Liver (tissue), 9 donors: ENCODE results near the gene GPR152. TPM values are rescaled to one million over a fixed set of nuclear protein-coding genes. Genes with fewer than 3 reads are reported as not detected.

Experiments used
- DNase-seq: peaks from one replicate; pipeline ENCODE4 v3.0.0-alpha.2; 2017; ENCODE audit warnings: low spot score
- H3K27ac ChIP-seq, 2 donors: one replicate each; pipeline ENCODE4 v1.7.0; 2013; ENCODE audit warnings: inconsistent platforms in 2 of 2, low read length in 2 of 2, control low read depth in 1 of 2, low read depth in 1 of 2, mild to moderate bottlenecking in 1 of 2
- H3K27me3 ChIP-seq, 4 donors: one replicate each; pipeline versions ENCODE4 v1.6.1 to v1.7.0; 2013; ENCODE audit warnings: low read length in 3 of 4, inconsistent platforms in 1 of 4, mild to moderate bottlenecking in 1 of 4, moderate library complexity in 1 of 4; ENCODE audit not compliant: control insufficient read depth in 4 of 4, insufficient read depth in 4 of 4
- H3K36me3 ChIP-seq, 4 donors: one replicate each; pipeline versions ENCODE4 v1.6.1 to v1.7.0; 2013; ENCODE audit warnings: low read length in 3 of 4, mild to moderate bottlenecking in 3 of 4, low read depth in 1 of 4, moderate library complexity in 1 of 4; ENCODE audit not compliant: control insufficient read depth in 4 of 4, insufficient read depth in 3 of 4
- H3K4me1 ChIP-seq, 4 donors: one replicate each; pipeline versions ENCODE4 v1.6.1 to v1.7.0; 2013; ENCODE audit warnings: low read length in 3 of 4, mild to moderate bottlenecking in 3 of 4, moderate library complexity in 1 of 4; ENCODE audit not compliant: control insufficient read depth in 4 of 4, insufficient read depth in 4 of 4
- H3K4me3 ChIP-seq, 3 donors: one replicate each; pipeline versions ENCODE4 v1.6.1 to v1.7.0; 2013; ENCODE audit warnings: low read length in 3 of 3, control low read depth in 1 of 3, low read depth in 1 of 3, mild to moderate bottlenecking in 1 of 3
- H3K9ac ChIP-seq, 2 donors: one replicate each; pipeline ENCODE4 v1.7.0; 2013; ENCODE audit warnings: low read length in 2 of 2, mild to moderate bottlenecking in 2 of 2, moderate library complexity in 2 of 2, control low read depth in 1 of 2, low read depth in 1 of 2
- H3K9me3 ChIP-seq, 4 donors: one replicate each; pipeline versions ENCODE4 v1.6.1 to v1.7.0; 2013; ENCODE audit warnings: low read length in 3 of 4; ENCODE audit not compliant: control insufficient read depth in 4 of 4
- FOXA1 ChIP-seq: IDR thresholded peaks from 2 replicates; pipeline ENCODE4 v1.6.1; 2016; ENCODE audit warnings: antibody characterized with exemption
- FOXA2 ChIP-seq: IDR thresholded peaks from 2 replicates; pipeline ENCODE4 v1.6.1; 2016; ENCODE audit warnings: antibody characterized with exemption
- GABPA ChIP-seq, 2 donors: IDR thresholded peaks in 1 of 2; conservative IDR thresholded peaks in 1 of 2; 2 replicates each; pipeline ENCODE4 v1.6.1; 2016; ENCODE audit warnings: antibody characterized with exemption in 2 of 2, mild to moderate bottlenecking in 1 of 2, moderate library complexity in 1 of 2
- HNF4G ChIP-seq: IDR thresholded peaks from 2 replicates; pipeline ENCODE4 v1.6.1; 2016; ENCODE audit warnings: antibody characterized with exemption
- NR2F2 ChIP-seq: IDR thresholded peaks from 2 replicates; pipeline ENCODE4 v1.6.1; 2016; ENCODE audit warnings: antibody characterized with exemption
- RAD21 ChIP-seq, 2 donors: IDR thresholded peaks; 2 replicates each; pipeline ENCODE4 v1.6.1; 2016; ENCODE audit warnings: antibody characterized with exemption in 2 of 2, mild to moderate bottlenecking in 2 of 2
- SP1 ChIP-seq: IDR thresholded peaks from 2 replicates; pipeline ENCODE4 v1.6.1; 2018; ENCODE audit warnings: antibody characterized with exemption, mild to moderate bottlenecking
- TAF1 ChIP-seq: conservative IDR thresholded peaks from 2 replicates; pipeline ENCODE4 v1.6.1; 2016; ENCODE audit warnings: antibody characterized with exemption, mild to moderate bottlenecking
- YY1 ChIP-seq: IDR thresholded peaks from 2 replicates; pipeline ENCODE4 v1.6.1; 2016; ENCODE audit warnings: antibody characterized with exemption, mild to moderate bottlenecking
- WGBS: extraction: QIAGEN DNeasy Blood & Tissue Kit; methylation state at CpG from one replicate; pipeline ENCODE4 v1.1.7; 2013; 5-methylcytosine and 5-hydroxymethylcytosine counted together
- polyA plus RNA-seq, 2 donors: library from polyadenylated mRNA; stranded (reverse) in 1 of 2; unstranded in 1 of 2; fragments of 200-250 nt in 1 of 2; fragments of >200 nt in 1 of 2; fragmentation: Nextera tagmentation in 1 of 2; extraction: Ambion mirVana in 1 of 2; gene quantifications; one replicate each; pipeline versions ENCODE4 v1.2.1 to v1.2.3, GENCODE V29; 2013 to 2015
- total RNA-seq, 2 donors: library from RNA; depleted of rRNA; stranded (reverse); fragments of >200 nt; gene quantifications; one replicate each; pipeline ENCODE4 v1.2.3, GENCODE V29; 2014
- TF ChIP-seq, protein P1 (sequence below): IDR thresholded peaks from 2 replicates; pipeline ENCODE4 v1.6.1; 2016; ENCODE audit warnings: antibody characterized with exemption
- TF ChIP-seq, protein P2 (sequence below): fragments of 150-350 bp; IDR thresholded peaks from 2 replicates; pipeline ENCODE4 v1.5.1; 2017; ENCODE audit warnings: improper control_type of control experiment, low read depth, low read length; ENCODE audit not compliant: missing input control
- TF ChIP-seq, protein P3 (sequence below): IDR thresholded peaks from 2 replicates; pipeline ENCODE4 v1.6.1; 2016; ENCODE audit warnings: antibody characterized with exemption
- TF ChIP-seq, protein P4 (sequence below): IDR thresholded peaks from 2 replicates; pipeline ENCODE4 v1.6.1; 2016; ENCODE audit warnings: antibody characterized with exemption
- donor health status: healthy.
- donor health status: healthy.
- donor health status: healthy.
- donor health status: healthy.
- donor health status: healthy.

The GPR152 gene
- total and polyA plus RNA-seq, 4 donors = not detected

DNA sequence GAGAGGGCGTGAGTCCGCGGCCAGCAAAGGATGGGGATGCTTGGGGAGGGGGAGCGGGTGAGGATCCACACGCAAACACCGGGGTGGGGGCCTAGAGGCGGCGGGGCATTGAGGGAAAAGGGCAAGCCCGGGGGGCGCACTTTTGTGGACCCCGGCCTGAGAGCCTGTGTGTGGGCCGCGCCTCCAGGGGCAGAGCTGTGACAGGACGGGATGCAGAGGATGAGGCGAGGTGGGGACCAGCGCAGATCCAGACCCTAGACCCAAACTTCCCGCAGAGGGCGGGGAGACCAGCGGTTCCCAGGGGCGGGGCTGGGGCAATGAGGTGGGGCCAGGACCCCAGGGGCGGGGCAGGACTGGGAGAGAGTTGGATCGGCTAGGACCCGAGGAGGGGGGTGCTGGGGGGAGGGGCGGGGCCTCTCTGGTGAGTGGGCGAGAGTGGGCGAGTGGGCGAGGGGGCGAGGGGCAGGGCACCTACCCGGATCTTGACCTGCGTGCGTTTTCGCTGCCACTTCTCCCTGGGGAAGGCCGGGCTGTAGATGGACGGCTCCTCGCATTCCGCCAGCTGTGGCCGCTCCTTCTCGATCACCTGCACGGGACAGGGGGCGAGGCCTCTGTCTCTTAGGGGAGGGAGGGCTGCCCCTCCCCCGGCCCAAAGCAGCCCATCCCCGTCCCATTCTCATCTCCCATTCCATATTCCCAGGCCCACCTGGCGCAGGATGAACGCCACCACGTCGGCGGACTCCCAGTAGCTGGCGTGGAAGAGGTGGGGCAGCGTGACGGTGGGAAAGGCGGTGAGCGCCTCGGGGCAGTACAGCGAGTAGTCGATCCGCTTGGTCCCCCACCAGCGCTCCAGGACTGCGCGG, 42.1 kb upstream of the GPR152 start (continued):
- TF ChIP-seq, protein P1, sequence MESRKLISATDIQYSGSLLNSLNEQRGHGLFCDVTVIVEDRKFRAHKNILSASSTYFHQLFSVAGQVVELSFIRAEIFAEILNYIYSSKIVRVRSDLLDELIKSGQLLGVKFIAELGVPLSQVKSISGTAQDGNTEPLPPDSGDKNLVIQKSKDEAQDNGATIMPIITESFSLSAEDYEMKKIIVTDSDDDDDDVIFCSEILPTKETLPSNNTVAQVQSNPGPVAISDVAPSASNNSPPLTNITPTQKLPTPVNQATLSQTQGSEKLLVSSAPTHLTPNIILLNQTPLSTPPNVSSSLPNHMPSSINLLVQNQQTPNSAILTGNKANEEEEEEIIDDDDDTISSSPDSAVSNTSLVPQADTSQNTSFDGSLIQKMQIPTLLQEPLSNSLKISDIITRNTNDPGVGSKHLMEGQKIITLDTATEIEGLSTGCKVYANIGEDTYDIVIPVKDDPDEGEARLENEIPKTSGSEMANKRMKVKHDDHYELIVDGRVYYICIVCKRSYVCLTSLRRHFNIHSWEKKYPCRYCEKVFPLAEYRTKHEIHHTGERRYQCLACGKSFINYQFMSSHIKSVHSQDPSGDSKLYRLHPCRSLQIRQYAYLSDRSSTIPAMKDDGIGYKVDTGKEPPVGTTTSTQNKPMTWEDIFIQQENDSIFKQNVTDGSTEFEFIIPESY = no peak
- TF ChIP-seq SP1 (no peak), HNF4G (no peak), FOXA1 (no peak)

DNA sequence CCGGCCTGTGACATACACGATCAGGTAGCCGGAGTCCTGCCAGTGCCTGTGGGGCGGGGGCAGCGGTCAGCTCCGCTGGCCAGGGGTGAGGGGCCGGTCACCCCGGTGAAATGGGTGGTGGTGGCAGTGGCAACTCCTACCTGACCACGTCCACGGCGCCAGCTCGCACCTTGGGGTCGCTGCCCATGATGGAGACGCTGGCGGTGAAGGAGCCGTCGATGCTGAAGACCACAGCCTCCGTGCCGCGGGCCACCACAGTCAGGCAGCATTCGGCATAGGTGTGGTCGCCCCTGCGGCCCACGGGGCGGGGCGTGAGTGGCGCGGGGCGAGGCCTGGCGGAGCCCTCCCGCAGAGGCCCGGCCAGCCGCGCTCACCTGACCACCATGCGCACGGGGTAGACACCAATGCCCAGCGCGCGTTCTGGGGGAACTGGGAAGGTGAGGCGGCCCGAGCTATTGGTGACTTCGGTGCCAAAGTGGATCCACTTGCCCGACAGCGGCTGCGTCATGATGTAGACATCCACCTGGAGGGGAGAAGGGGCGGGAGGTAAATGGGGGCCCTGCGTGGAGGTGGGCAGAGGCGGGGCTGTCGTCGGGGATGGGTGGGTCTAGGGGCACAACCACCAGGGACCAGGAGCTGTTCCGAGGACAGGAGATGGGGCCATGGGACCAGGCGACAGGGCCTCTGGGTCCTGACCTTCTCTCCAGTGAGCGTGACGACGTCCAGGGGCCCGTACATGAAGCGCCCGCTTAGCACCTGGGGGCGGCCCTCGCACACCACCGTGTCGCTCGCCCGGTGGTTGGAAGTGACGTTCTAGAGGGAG, 41.2 kb upstream of the GPR152 start:
- H3K4me3 ChIP-seq = no peak overlapping the region
- no peaks in the 10 kb centered on the region for H3K9me3 ChIP-seq
- no peak for TF ChIP-seq FOXA2
- no peak for TF ChIP-seq NR2F2
- TF ChIP-seq, protein P2, sequence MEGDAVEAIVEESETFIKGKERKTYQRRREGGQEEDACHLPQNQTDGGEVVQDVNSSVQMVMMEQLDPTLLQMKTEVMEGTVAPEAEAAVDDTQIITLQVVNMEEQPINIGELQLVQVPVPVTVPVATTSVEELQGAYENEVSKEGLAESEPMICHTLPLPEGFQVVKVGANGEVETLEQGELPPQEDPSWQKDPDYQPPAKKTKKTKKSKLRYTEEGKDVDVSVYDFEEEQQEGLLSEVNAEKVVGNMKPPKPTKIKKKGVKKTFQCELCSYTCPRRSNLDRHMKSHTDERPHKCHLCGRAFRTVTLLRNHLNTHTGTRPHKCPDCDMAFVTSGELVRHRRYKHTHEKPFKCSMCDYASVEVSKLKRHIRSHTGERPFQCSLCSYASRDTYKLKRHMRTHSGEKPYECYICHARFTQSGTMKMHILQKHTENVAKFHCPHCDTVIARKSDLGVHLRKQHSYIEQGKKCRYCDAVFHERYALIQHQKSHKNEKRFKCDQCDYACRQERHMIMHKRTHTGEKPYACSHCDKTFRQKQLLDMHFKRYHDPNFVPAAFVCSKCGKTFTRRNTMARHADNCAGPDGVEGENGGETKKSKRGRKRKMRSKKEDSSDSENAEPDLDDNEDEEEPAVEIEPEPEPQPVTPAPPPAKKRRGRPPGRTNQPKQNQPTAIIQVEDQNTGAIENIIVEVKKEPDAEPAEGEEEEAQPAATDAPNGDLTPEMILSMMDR = no peak
- no peak overlapping the region for H3K27ac ChIP-seq
- no peaks in the 10 kb centered on the region for H3K4me1 ChIP-seq
- DNase-seq = no peak
- no peaks in the 10 kb centered on the region for H3K27me3 ChIP-seq
- WGBS = 97% methylated on average over 65 of the region's 65 CpGs
- no peak overlapping the region for H3K9ac ChIP-seq
- peaks cover 4 to 49% (median 13%) of the 10 kb centered on the region in 4 donors for H3K36me3 ChIP-seq

DNA sequence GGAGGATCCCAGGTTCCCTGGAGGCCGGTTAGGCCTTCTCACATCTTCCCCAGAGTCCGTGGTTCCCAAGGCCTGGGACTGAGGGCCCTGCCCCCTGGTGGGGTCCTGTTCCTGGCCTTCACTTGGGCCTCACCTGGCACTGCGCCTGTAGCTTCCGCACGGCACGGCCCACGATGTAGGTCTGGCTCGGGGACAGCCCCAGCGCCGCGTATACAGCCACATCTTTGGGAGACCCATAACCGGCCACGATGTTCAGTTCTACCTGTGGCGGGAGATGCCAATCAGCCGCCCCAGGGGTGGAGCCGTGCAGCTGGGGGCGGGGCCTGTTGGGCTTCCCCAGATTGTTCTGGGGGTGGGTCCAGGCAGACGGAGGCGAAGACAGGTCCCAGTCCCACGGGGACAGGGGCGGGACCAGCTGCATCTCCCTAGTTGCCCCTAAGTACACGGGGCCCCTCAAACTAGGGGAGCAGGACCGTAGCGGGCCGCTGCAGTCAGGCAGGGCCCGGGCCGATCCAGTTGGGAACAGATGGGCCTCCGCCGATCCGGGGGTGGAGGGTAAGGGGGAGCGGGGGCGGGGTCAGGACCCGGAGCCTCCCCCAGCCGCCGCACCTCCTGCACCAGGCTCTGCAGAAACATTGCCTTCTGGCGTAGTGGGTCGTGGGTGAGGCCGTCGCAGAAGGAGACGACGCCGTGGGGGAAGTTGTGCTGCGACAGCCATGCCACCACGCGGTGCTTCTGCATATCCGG, 40.4 kb upstream of the GPR152 start:
- no peak overlapping the region for H3K4me3 ChIP-seq
- H3K9me3 ChIP-seq = no peaks in the 10 kb centered on the region
- no peak for DNase-seq
- H3K9ac ChIP-seq = no peak overlapping the region
- peaks cover 4 to 47% (median 16%) of the 10 kb centered on the region in 4 donors for H3K36me3 ChIP-seq
- H3K27me3 ChIP-seq = no peaks in the 10 kb centered on the region
- H3K27ac ChIP-seq = no peak overlapping the region
- 91% methylated on average over 46 of the region's 46 CpGs for WGBS
- TF ChIP-seq TAF1 (no peak), YY1 (no peak), GABPA (IDR thresholded peaks at IDR 0.05 in 1 of 2, conservative IDR thresholded peaks at IDR 0.05 in 1 of 2) (no peak), NR2F2 (no peak), HNF4G (no peak), RAD21 (IDR thresholded peaks at IDR 0.05) (no peak)
- TF ChIP-seq, protein P3, sequence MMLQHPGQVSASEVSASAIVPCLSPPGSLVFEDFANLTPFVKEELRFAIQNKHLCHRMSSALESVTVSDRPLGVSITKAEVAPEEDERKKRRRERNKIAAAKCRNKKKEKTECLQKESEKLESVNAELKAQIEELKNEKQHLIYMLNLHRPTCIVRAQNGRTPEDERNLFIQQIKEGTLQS = no peak
- TF ChIP-seq, protein P1 = no peak
- TF ChIP-seq, protein P2 = no peak
- TF ChIP-seq, protein P4, sequence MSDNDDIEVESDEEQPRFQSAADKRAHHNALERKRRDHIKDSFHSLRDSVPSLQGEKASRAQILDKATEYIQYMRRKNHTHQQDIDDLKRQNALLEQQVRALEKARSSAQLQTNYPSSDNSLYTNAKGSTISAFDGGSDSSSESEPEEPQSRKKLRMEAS = no peak
- no peaks in the 10 kb centered on the region for H3K4me1 ChIP-seq
